GM12892 (cell line): ENCODE data around the gene RPL7L1.

Source experiments
- POLR2A ChIP-seq: IDR thresholded peaks from 2 replicates; pipeline ENCODE4 v1.6.1; 2011; ENCODE audit warnings: low read depth, low read length, control low read depth
- POLR2AphosphoS5 ChIP-seq: IDR thresholded peaks from 2 replicates; pipeline ENCODE4 v1.6.1; 2011; ENCODE audit warnings: low read depth, low read length, control low read depth

GRCh38 chr6:42921801-42922200 lies 42.4 kb downstream of the RPL7L1 start:
- TF ChIP-seq POLR2A (no peak), POLR2AphosphoS5 (no peak)
